Dendritic cell treated with granulocyte-macrophage colony-stimulating factor and Interleukin-4, amounts not matched to agents 40 ng/mL and 50 ng/mL, for 4 days (primary cell): ENCODE measurements around the gene PDPK1.

Experiments
- H3K27ac Mint-ChIP-seq: one replicate; pipeline ENCODE4 v1.8.0; 2022; ENCODE audit warnings: mild to moderate bottlenecking, mixed read lengths
- H3K27me3 Mint-ChIP-seq: one replicate; pipeline ENCODE4 v1.8.0; 2022; ENCODE audit warnings: mild to moderate bottlenecking, mixed read lengths
- H3K36me3 Mint-ChIP-seq: one replicate; pipeline ENCODE4 v1.8.0; 2022; ENCODE audit warnings: low read depth, mixed read lengths
- H3K4me1 Mint-ChIP-seq: one replicate; pipeline ENCODE4 v1.8.0; 2022; ENCODE audit warnings: low read depth, mixed read lengths
- H3K4me3 Mint-ChIP-seq: one replicate; pipeline ENCODE4 v1.8.0; 2022; ENCODE audit warnings: mild to moderate bottlenecking, moderate library complexity, mixed read lengths
- H3K9me3 Mint-ChIP-seq: one replicate; pipeline ENCODE4 v1.8.0; 2022; ENCODE audit warnings: mixed read lengths
- intact Hi-C: fragments of 100-400 bp; cut with micrococcal nuclease; formaldehyde crosslinking; loops from one replicate; pipeline ENCODE4 v1.15.0; 2022

PDPK1 gene

DNA sequence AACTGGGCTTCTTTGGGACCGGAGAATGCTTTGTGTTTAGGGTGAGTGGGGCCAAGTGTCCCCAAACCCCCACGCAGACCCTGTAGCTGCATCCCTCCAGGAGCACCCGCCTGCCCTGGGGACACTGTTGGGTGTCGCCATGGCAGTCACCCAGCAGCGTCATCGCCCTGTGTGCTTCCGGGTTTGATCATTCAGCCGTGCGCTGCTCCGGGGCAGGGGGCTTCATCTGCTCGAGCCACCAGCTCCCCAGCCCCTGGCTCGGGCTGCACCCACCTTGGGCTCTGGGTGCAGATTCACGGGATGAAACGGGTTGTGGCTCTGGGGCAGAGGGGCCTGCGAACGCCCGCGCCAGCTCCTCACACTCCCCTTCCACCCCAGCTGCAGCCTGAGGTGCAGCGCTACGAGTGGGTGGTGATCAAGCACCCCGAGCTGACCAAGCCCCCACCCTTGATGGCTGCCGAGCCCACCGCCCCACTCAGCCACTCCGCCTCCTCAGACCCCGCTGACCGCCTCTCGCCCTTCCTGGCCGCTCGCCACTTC is 37.9 kb upstream of the PDPK1 start:
- Mint-ChIP-seq H3K27me3 (no peaks in the 10 kb centered on the region), H3K9me3 (no peaks in the 10 kb centered on the region), H3K36me3 (peaks cover 60% of the 10 kb centered on the region), H3K27ac (no peak overlapping the region), H3K4me1 (peaks cover 47% of the 10 kb centered on the region), H3K4me3 (no peak overlapping the region)
- intact Hi-C loops, result loop anchor here (2.0 to 10.0 kb wide), 2 partner anchors 25 to 235 kb away; partner anchors contain the start of genes RNPS1 and TBC1D24

DNA sequence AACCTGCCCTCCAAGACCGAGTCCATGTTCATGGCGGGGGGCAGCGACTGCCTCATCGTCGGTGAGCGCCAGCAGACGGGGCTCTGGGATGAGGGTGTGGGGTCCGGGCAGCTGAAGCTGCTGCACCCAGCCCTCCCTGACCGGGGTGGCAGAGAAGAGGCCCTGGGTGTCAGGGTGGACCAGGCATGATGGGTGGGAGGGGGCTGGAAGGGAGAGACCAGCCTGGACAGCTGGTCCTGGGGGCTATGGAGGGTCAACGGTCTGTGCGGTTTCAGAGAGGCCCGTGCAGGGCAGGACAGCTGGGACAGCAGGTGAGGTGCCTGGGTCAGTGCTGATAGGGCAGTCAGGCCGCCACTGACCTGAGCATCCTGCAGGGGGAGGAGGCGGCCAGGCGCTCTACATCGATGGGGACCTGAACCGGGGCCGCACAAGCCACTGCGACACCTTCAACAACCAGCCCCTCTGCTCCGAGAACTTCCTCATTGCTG is 37.3 kb upstream of the PDPK1 start:
- Mint-ChIP-seq H3K27me3 (no peaks in the 10 kb centered on the region), H3K36me3 (peaks cover 59% of the 10 kb centered on the region), H3K4me3 (no peak overlapping the region), H3K27ac (no peak overlapping the region), H3K4me1 (peaks cover 52% of the 10 kb centered on the region), H3K9me3 (no peaks in the 10 kb centered on the region)
- intact Hi-C loops, result loop anchor here (2.0 to 10.0 kb wide), 2 partner anchors 26 to 236 kb away; partner anchors contain the start of genes RNPS1 and TBC1D24

- Mint-ChIP-seq H3K9me3 (no peaks in the 10 kb centered on the region), H3K27ac (peak overlapping the region; percentile 72), H3K4me1 (peaks cover 58% of the 10 kb centered on the region), H3K4me3 (peak overlapping the region; percentile 71), H3K36me3 (peaks cover 53% of the 10 kb centered on the region), H3K27me3 (no peaks in the 10 kb centered on the region)
- intact Hi-C loops, result loop anchor here (1.0 to 10.0 kb wide), 4 partner anchors 26 to 236 kb away; partner anchors contain the start of genes RNPS1 and TBC1D24
Measured at GRCh38 chr16:2500918-2501750, 36.7 kb upstream of the PDPK1 start.

DNA sequence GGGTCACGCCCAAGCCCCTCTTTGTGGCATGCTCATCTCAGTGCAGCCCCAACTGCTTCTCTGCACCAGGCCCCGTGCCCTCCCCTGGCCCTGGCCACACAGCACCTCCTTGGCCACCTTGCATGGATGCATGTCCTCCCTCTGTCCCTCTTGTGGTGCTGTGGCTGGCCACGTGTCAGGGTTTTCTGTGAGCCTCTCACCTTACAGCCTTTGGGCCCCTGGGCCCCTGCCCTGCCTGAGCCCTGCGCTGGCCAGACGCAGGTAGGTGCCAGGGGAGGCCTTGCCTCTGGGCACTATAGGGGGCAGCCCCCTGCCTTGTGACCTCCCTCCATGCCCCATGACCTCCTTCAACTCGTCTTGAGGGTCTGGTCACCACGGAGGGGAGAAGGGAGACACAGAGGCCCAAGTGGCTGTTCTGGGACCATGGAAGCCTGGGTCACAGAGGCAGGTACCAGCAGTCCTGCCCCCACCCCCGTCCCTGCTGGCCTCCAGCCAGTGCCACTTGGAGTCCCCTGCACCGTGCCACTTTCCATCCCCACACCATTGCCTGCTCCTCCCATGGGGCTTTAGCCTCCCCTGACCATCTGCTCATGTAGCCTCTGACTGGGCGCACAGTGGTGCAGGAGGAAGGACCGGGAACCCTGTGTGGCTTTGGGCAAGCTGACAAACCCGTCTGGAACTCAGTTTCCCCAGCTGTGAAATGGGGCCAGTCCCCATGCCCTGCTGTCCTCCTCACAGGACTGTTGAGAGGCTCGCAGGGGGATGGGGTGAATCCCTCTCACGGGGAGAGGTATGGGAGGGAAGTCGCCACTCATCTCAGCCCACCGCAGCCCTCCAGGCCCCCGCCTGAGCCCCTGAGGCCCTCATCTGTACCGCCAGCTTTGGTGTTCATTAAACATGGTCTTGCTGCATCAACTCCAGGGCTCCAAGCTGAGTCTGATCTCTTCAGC is 35.6 kb upstream of the PDPK1 start:
- H3K9me3 Mint-ChIP-seq, result no peaks in the 10 kb centered on the region
- H3K27ac Mint-ChIP-seq, result peak overlapping the region; percentile 72
- peak overlapping the region; percentile 71 for H3K4me3 Mint-ChIP-seq
- H3K27me3 Mint-ChIP-seq, result no peaks in the 10 kb centered on the region
- peaks cover 42% of the 10 kb centered on the region for H3K36me3 Mint-ChIP-seq
- intact Hi-C loops, result loop anchor here (1.0 to 10.0 kb wide), 4 partner anchors 27 to 237 kb away; partner anchors contain the start of genes RNPS1 and TBC1D24
- peaks cover 64% of the 10 kb centered on the region for H3K4me1 Mint-ChIP-seq

- intact Hi-C loops, result loop anchor here (10.0 kb wide), 1 partner anchor 241 kb away; the partner anchor contains the start of gene RNPS1
- peaks cover 7% of the 10 kb centered on the region for H3K36me3 Mint-ChIP-seq
Measured at GRCh38 chr16:2505695-2506094, 32.1 kb upstream of the PDPK1 start.

DNA sequence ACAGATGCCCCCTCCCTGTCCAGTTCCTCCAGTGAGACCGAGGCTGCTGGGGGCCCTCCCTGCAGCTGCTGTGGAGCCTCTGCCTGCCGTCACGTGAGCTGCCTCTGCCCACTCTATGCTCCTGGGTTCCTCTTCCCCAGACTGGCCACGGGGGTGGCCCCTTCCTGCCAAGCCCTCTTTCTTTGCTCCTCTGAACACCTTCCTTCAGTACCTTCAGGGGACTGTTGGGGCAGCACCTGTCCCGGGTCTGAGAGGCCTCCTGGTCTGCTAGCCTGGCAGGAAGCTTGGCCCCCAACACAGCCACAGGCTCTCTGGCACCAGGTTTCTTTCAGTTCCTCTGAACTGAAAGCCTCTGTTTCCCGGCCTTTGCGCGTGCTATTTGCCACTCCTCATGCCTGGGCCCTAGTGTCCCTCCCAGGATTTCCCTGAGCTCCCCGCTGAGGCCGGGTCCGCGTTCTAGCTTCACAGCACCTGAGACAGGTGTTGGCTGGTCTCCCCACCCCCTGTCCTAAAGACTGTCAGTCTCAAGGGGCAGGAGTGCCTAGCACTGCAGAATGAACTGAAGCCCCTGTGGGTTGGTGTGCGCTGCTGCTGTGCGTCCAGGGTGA is 30.7 kb upstream of the PDPK1 start:
- Mint-ChIP-seq H3K4me1 (peaks cover 87% of the 10 kb centered on the region), H3K27ac (peak overlapping the region; percentile 99)

More at GRCh38 chr16:2505695-2506094, 32.1 kb upstream of the PDPK1 start:
- H3K27ac Mint-ChIP-seq, result peak overlapping the region; percentile 99
- no peak overlapping the region for H3K4me3 Mint-ChIP-seq
- no peaks in the 10 kb centered on the region for H3K9me3 Mint-ChIP-seq
- no peaks in the 10 kb centered on the region for H3K27me3 Mint-ChIP-seq
- H3K4me1 Mint-ChIP-seq, result peaks cover 83% of the 10 kb centered on the region

DNA sequence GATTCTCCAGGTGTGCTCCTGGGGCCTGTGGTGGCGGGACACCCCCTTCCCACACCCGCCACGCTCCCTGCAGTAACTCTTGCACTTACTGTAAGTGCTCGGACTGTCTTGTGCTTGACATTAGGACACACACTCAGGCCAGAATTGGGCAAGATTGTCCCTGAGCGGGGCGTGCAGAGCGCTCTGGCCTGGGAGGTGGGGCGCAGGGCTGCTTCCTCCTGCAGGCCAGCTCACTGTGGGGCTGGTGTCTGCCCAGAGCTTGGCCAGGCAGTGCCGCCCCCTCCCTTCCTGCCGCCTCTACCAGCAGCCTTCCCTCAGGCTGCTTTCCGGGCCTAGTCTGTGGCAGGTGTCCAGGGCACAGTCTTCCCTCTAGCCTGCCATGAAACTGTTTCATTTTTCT is 30.2 kb upstream of the PDPK1 start:
- Mint-ChIP-seq H3K27me3 (peaks cover 5% of the 10 kb centered on the region), H3K4me3 (peak overlapping the region; percentile 75), H3K4me1 (peaks cover 87% of the 10 kb centered on the region), H3K9me3 (no peaks in the 10 kb centered on the region), H3K36me3 (peaks cover 6% of the 10 kb centered on the region), H3K27ac (peak overlapping the region; percentile 99)
- intact Hi-C loops, result loop anchor here (10.0 kb wide), 1 partner anchor 243 kb away; the partner anchor contains the start of gene RNPS1

More for the DNA sequence above, 30.7 kb upstream of the PDPK1 start:
- peak overlapping the region; percentile 75 for H3K4me3 Mint-ChIP-seq
- intact Hi-C loops, result loop anchor here (10.0 kb wide), 1 partner anchor 242 kb away; the partner anchor contains the start of gene RNPS1
- H3K9me3 Mint-ChIP-seq, result no peaks in the 10 kb centered on the region
- peaks cover under 1% of the 10 kb centered on the region for H3K27me3 Mint-ChIP-seq
- peaks cover 6% of the 10 kb centered on the region for H3K36me3 Mint-ChIP-seq

- intact Hi-C loops, result loop anchor here (10.0 kb wide), 1 partner anchor 244 kb away; the partner anchor contains the start of gene RNPS1
- Mint-ChIP-seq H3K4me3 (no peak overlapping the region), H3K27me3 (peaks cover 7% of the 10 kb centered on the region), H3K36me3 (peaks cover 9% of the 10 kb centered on the region), H3K9me3 (no peaks in the 10 kb centered on the region), H3K27ac (peak overlapping the region; percentile 99), H3K4me1 (peaks cover 90% of the 10 kb centered on the region)
Measured at GRCh38 chr16:2508722-2509400, 29.0 kb upstream of the PDPK1 start.

DNA sequence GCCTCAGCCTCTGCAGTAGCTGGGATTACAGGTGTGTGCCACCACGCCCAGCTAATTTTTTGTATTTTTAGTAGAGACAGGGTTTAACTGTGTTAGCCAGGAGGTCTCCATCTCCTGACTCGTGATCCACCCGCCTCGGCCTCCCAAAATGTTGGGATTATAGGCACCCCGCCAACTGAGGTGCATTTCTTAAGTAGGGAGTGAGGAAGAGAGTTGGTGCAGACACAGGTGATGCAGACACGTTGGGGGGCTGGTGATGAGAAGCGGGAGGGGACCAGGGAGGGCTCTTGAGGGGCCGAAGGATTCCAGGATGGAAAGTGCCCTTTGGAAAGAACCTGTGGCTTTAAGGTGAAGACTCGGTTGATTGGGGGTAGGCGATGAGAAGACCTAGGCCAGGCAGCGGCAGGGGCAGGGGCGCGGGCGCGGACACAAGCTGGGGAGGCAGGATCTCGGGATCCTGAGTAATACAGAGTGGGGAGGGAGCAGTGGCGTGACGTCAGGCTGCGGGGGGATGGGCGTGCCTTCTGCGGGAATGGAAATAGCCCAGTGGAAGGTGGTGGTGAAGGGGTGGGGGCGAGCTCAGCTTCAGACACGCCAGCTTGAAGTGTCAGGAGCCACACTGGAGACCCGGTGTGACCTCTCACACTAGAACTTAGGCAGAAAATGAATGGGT is 26.6 kb upstream of the PDPK1 start:
- Mint-ChIP-seq H3K4me3 (peak overlapping the region; percentile 14), H3K4me1 (peaks cover 83% of the 10 kb centered on the region), H3K9me3 (no peaks in the 10 kb centered on the region), H3K27ac (peak overlapping the region; percentile 99), H3K36me3 (peaks cover 27% of the 10 kb centered on the region), H3K27me3 (peaks cover 7% of the 10 kb centered on the region)
- intact Hi-C loops, result no loop called here

DNA sequence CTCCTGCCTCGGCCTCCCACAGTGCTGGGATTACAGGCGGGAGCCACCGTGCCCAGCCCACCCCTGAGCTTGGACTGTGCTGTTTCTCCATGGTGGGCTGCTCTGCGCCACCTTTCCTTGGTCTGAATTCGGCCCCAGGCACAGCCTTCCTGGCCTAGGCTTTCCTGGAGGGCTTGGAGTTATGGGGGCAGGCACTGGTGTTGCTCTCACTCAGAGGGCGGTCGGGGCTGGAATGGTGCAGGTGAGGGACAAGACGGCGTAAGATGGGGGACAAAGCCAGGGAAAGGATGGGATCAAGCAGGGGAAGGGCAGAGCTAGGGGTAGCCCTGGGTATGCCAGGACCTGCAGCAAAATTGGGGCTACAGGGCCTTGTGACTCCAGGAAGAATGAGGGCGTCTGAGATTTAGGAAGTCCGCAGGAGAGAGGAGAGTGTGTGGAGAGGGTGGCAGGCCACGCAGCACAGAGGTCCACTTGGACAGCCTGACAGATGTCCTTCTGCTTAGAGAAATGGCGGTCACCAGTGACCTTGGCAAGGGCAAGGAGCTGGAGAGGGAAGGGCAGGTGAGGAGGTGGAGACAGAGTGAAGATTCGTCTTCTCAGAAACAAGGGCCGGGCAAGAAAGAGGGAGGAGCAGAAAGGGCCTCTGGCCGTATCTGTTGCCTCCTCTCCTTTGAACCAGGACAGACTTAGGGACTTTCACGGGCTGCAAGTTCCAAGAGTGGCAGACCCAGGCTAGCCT is 25.7 kb upstream of the PDPK1 start:
- Mint-ChIP-seq H3K4me3 (peak overlapping the region; percentile 73), H3K27ac (peak overlapping the region; percentile 99), H3K27me3 (peaks cover 7% of the 10 kb centered on the region), H3K4me1 (peaks cover 83% of the 10 kb centered on the region), H3K36me3 (peaks cover 36% of the 10 kb centered on the region), H3K9me3 (no peaks in the 10 kb centered on the region)
- intact Hi-C loops, result no loop called here

DNA sequence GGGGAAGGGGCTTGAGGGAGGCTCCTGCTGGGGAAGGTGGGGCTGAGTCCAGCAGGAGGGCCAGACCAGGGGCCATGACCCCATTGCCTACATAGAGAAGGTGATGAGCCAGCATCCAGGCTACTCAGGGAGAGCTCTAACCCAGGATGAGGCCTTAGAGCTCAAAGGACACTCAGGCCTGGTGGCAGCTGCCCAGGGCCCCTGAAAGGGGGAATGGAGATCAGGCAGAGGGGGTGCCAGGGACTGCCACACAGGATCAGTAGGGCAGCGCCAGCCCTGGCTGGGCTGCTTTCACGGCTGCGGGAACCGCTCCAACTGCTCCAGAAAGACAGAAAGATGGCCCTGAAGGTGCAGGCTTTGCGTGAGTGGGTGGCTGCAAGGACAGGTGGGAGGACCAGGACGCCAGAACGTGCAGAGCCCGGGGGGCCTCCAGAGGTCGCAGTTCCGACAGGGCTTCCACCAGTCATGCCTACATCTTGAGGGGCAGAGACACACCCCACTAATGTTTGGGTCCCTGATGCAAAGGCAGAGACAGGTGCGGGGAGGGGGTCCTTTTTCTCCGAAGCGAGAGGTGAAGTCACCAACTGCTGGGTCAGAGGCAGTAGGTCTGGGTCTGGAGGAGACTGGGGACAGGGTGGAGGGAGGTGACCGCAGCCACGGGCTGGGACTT is 25.0 kb upstream of the PDPK1 start:
- Mint-ChIP-seq H3K27ac (peak overlapping the region; percentile 99), H3K4me3 (peak overlapping the region; percentile 73), H3K36me3 (peaks cover 43% of the 10 kb centered on the region), H3K9me3 (no peaks in the 10 kb centered on the region), H3K27me3 (peaks cover 7% of the 10 kb centered on the region), H3K4me1 (peaks cover 83% of the 10 kb centered on the region)
- intact Hi-C loops, result no loop called here
